K562 (cell line): Measurements from ENCODE around the gene LRRC26. TPM values are rescaled to one million over a fixed set of nuclear protein-coding genes. Genes with fewer than 3 reads are reported as not detected.

Experiments
- ATAC-seq: fragments of 200-7000 bp; cut with Tn5 transposase; 3 replicates; pipeline ENCODE4 v1.9.1; 2020; ENCODE audit warnings: moderate library complexity
- BruUV-seq: library from RNA; stranded (reverse); fragments of 400-500 nt; replicated peaks from 2 replicates; lab custom pipeline; 2021; lab: Mats Ljungman, UMichigan
- CTCF ChIA-PET: fragments of 300-600 bp; formaldehyde crosslinking; extraction: SDS; loops from one replicate; lab custom pipeline; 2021; ENCODE audit warnings: low intra/inter-chr PET ratio; lab: Yijun Ruan, JAX
- POLR2A ChIA-PET: fragments of 300-600, 350-650 bp; sonication (Branson Sonifier 250); formaldehyde crosslinking; extraction: SDS; loops from one replicate; lab custom pipeline; 2021; ENCODE audit warnings: antibody characterized with exemption, inconsistent platforms; lab: Yijun Ruan, JAX
- DNase-seq, 4 experiments: peaks; one replicate each; pipeline versions ENCODE4 v3.0.0 to v3.0.0-alpha.2; 2011 to 2018; ENCODE audit warnings: low spot score in 3 of 4, mixed read lengths in 3 of 4; ENCODE audit errors: extremely low read depth in 1 of 4
- FAIRE-seq: peaks from 2 replicates; lab custom pipeline; 2011; peaks lifted over from hg19 to GRCh38; lab: Jason Lieb, UNC
- H2AFZ ChIP-seq: 2 replicates; pipeline ENCODE4 v1.6.0; 2011; ENCODE audit warnings: low read depth, low read length, control low read depth, inconsistent platforms
- H3K27ac ChIP-seq: fragments of 200-600 bp; 3 replicates; pipeline ENCODE4 v1.8.0; 2011; ENCODE audit warnings: low read depth, mild to moderate bottlenecking, control low read depth, inconsistent platforms, low read length, moderate library complexity, mixed read lengths; ENCODE audit errors: extremely low read depth
- H3K27me3 ChIP-seq, 2 experiments: fragments of 300-600 bp in 1 of 2; 2 replicates in 1 of 2; 3 replicates in 1 of 2; pipeline versions ENCODE4 v1.6.0 to v1.8.0; 2011; ENCODE audit warnings: inconsistent platforms in 2 of 2, low read length in 2 of 2, mild to moderate bottlenecking in 1 of 2, mixed read lengths in 1 of 2, moderate library complexity in 1 of 2; ENCODE audit not compliant: control insufficient read depth in 2 of 2, insufficient read depth in 2 of 2
- H3K36me3 ChIP-seq: fragments of 300-600 bp; 3 replicates; pipeline ENCODE4 v1.8.0; 2011; ENCODE audit warnings: mild to moderate bottlenecking, low read length, inconsistent platforms; ENCODE audit not compliant: control insufficient read depth, insufficient read depth
- H3K4me1 ChIP-seq, 2 experiments: fragments of 200-600 bp in 1 of 2; replicated peaks in 1 of 2; 2 replicates in 1 of 2; 3 replicates in 1 of 2; pipeline versions ENCODE4 v1.5.1 to v1.8.0; 2011; ENCODE audit warnings: inconsistent platforms in 2 of 2, low read length in 2 of 2, mild to moderate bottlenecking in 1 of 2, mixed read lengths in 1 of 2, moderate library complexity in 1 of 2; ENCODE audit not compliant: control insufficient read depth in 2 of 2, insufficient read depth in 2 of 2
- H3K4me2 ChIP-seq: 2 replicates; pipeline ENCODE4 v1.6.1; 2011; ENCODE audit warnings: low read length, control low read depth, inconsistent platforms, mixed read lengths; ENCODE audit not compliant: insufficient read depth
- H3K4me3 ChIP-seq: fragments of 200-600 bp; sonication (generic), shearing (Covaris generic); 2 replicates; pipeline ENCODE4 v1.5.1; 2016; ENCODE audit warnings: control low read depth, inconsistent platforms
- H3K79me2 ChIP-seq: fragments of 200-600 bp; 3 replicates; pipeline ENCODE4 v1.8.0; 2011; ENCODE audit warnings: low read length, inconsistent platforms; ENCODE audit not compliant: control insufficient read depth, insufficient read depth
- H3K9ac ChIP-seq, 2 experiments: 2 replicates each; pipeline versions ENCODE4 v1.6.0 to v1.6.1; 2011; ENCODE audit warnings: low read depth in 2 of 2, low read length in 2 of 2, control low read depth in 1 of 2, inconsistent platforms in 1 of 2, mild to moderate bottlenecking in 1 of 2, mixed read lengths in 1 of 2; ENCODE audit not compliant: insufficient read depth in 1 of 2
- H3K9me1 ChIP-seq: one replicate; pipeline ENCODE4 v1.6.0; 2011; ENCODE audit warnings: inconsistent platforms, mild to moderate bottlenecking, low read length, moderate library complexity; ENCODE audit not compliant: control insufficient read depth, insufficient read depth
- H3K9me3 ChIP-seq: replicated peaks from 2 replicates; pipeline ENCODE4 v1.5.1; 2011; ENCODE audit warnings: low read depth, low read length, inconsistent platforms; ENCODE audit not compliant: control insufficient read depth, insufficient read depth
- H4K20me1 ChIP-seq: replicated peaks from 2 replicates; pipeline ENCODE4 v1.6.1; 2011; ENCODE audit warnings: low read length, inconsistent platforms, mixed read lengths; ENCODE audit not compliant: control insufficient read depth, insufficient read depth
- CCNT2 ChIP-seq: IDR thresholded peaks from 2 replicates; pipeline ENCODE4 v1.6.1; 2011; ENCODE audit warnings: borderline replicate concordance, low read depth, mild to moderate bottlenecking, moderate library complexity, mixed read lengths, low read length; ENCODE audit not compliant: insufficient read length; ENCODE audit errors: extremely low read depth
- E2F1 ChIP-seq: sonication (generic); formaldehyde crosslinking; IDR thresholded peaks from 2 replicates; pipeline ENCODE4 v1.8.1; 2023; ENCODE audit warnings: mild to moderate bottlenecking, missing genetic modification reagents, moderate library complexity
- EP400 ChIP-seq: fragments of 450-650 bp; IDR thresholded peaks from 2 replicates; pipeline ENCODE4 v1.6.1; 2017; ENCODE audit warnings: antibody characterized with exemption, mild to moderate bottlenecking, moderate library complexity
- ILF3 ChIP-seq: fragments of 450-650 bp; IDR thresholded peaks from 2 replicates; pipeline ENCODE4 v1.6.1; 2018; ENCODE audit warnings: antibody characterized with exemption, mild to moderate bottlenecking, moderate library complexity, borderline replicate concordance
- KDM5B ChIP-seq: fragments of 200-600 bp; sonication (generic); IDR thresholded peaks from 2 replicates; pipeline ENCODE4 v1.6.1; 2012; ENCODE audit warnings: low read depth, mild to moderate bottlenecking, moderate library complexity, low read length, control low read depth, inconsistent platforms; ENCODE audit not compliant: insufficient replicate concordance
- KLF1 ChIP-seq: fragments of 450-650 bp; IDR thresholded peaks from 2 replicates; pipeline ENCODE4 v1.6.1; 2016; ENCODE audit warnings: missing genetic modification characterization, missing compliant biosample characterization
- NRF1 ChIP-seq, 2 experiments: fragments of 450-650 bp; IDR thresholded peaks in 1 of 2; conservative IDR thresholded peaks in 1 of 2; 2 replicates each; pipeline ENCODE4 v1.6.1; 2014; ENCODE audit warnings: mild to moderate bottlenecking in 2 of 2
- NUFIP1 ChIP-seq: fragments of 450-650 bp; IDR thresholded peaks from 2 replicates; pipeline ENCODE4 v1.6.1; 2018; ENCODE audit not compliant: partially characterized antibody
- SNRNP70 ChIP-seq: fragments of 200-400 bp; formaldehyde crosslinking; optimal IDR thresholded peaks from 2 replicates; pipeline ENCODE3; 2017; ENCODE audit warnings: low read depth, low read length
- TBP ChIP-seq: optimal IDR thresholded peaks from 2 replicates; pipeline ENCODE3; 2011; ENCODE audit warnings: low read depth, low read length, improper control_type of control experiment
- VEZF1 ChIP-seq: fragments of 200-800 bp; sonication (Bioruptor generic); IDR thresholded peaks from 2 replicates; pipeline ENCODE4 v1.6.1; 2017; ENCODE audit warnings: missing genetic modification characterization, missing compliant biosample characterization
- ZBTB2 ChIP-seq: fragments of 450-650 bp; IDR thresholded peaks from 2 replicates; pipeline ENCODE4 v1.6.1; 2016; ENCODE audit warnings: antibody characterized with exemption
- ZNF224 ChIP-seq: sonication (generic); formaldehyde crosslinking; IDR thresholded peaks from 2 replicates; pipeline ENCODE4 v1.8.0; 2022; ENCODE audit warnings: mild to moderate bottlenecking, missing genetic modification reagents
- ZNF384 ChIP-seq: IDR thresholded peaks from 2 replicates; pipeline ENCODE4 v1.6.1; 2012; ENCODE audit warnings: low read depth, low read length, improper control_type of control experiment
- WGBS: fragments of 100-300 bp; shearing (Covaris generic); methylation state at CpG from one replicate; pipeline ENCODE4 v1.1.6; 2016; ENCODE audit warnings: low coverage, mixed read lengths; ENCODE audit not compliant: insufficient coverage; ENCODE audit errors: missing lambda C conversion rate; 5-methylcytosine and 5-hydroxymethylcytosine counted together
- in situ Hi-C: fragments of 300-500 bp; cut with MboI; formaldehyde crosslinking; loops from 4 replicates; pipeline ENCODE4 v1.15.0; 2018; ENCODE audit warnings: inconsistent platforms, mixed read lengths
- intact Hi-C: fragments of 100-400 bp; cut with micrococcal nuclease; formaldehyde crosslinking; loops from 2 replicates; pipeline ENCODE4 v1.14.2; 2022
- polyA plus RNA-seq, 8 experiments: library from polyadenylated mRNA; depleted of rRNA in 4 of 8; stranded (reverse) in 5 of 8; unstranded in 3 of 8; fragments of >200 nt; fragmentation: Nextera tagmentation in 2 of 8; fragmentation: Illumina TruSeq in 1 of 8; extraction: Ambion mirVana in 2 of 8; extraction: Trizol in 1 of 8; gene quantifications; 2 replicates each; pipeline versions ENCODE4 v1.2.1 to v1.2.3, GENCODE V29; 2011 to 2014; ENCODE audit warnings: inconsistent platforms in 1 of 8, missing spikeins in 1 of 8
- total RNA-seq, 7 experiments: library from RNA; depleted of rRNA in 6 of 7; stranded (reverse); fragments of >200 nt in 6 of 7; fragmentation: Illumina TruSeq in 2 of 7; extraction: Trizol in 2 of 7; gene quantifications; 2 replicates each; pipeline versions ENCODE4 v1.2.1 to v1.2.3, GENCODE V29; 2011 to 2021; ENCODE audit warnings: low replicate concordance in 1 of 7

The LRRC26 gene
- total and polyA plus RNA-seq, 9 of the 15 experiments (the other 6 are each of a cell fraction or from before 2014, with no cell fraction given), result not detected

- TF ChIP-seq CCNT2 (peak; percentile 14), ZBTB2 (no peak), E2F1 (peak; percentile 30; the same call in 1 of the 2 replicates), KLF1 (no peak), SNRNP70 (no peak), TBP (peak; percentile 21), NUFIP1 (no peak), ZNF384 (peak; percentile 81), EP400 (no peak), NRF1 (conservative IDR thresholded peaks at IDR 0.05 in 1 of 2, IDR thresholded peaks at IDR 0.05 in 1 of 2) (peak; percentile 55 to 67), ZNF224 (CRISPR knock-in tag) (no peak), KDM5B (no peak), ILF3 (no peak), VEZF1 (CRISPR knock-in tag) (peak; percentile 59)
- ChIA-PET CTCF (interaction anchor here (0.6 kb wide), 1 partner anchor 27 kb away, joined by 3 read pairs; no protein-coding TSS in a partner anchor), POLR2A (interaction anchor here (0.6 to 3.4 kb wide), 14 partner anchors 9 to 788 kb away, joined by 3 to 22 read pairs (median 4); partner anchors contain the start of genes DPP7, GRIN1 and TUBB4B)
- no peaks in the 10 kb centered on the region; the same call in 1 of the 2 replicates for H3K9me3 ChIP-seq
- no TSS peak for BruUV-seq
- DNase-seq (peak; percentile 82 to 93 (median 88)), ATAC-seq (peak; percentile 87), FAIRE-seq (peak; percentile 99)
- H3K36me3 ChIP-seq, result no peaks in the 10 kb centered on the region
- under 1% methylated on average over 21 of the region's 34 CpGs for WGBS
- in situ Hi-C loops, result no loop called here
- H3K4me3 ChIP-seq, result peak overlapping the region; percentile 21; the same call in 1 of the 2 replicates
- H3K27me3 ChIP-seq, result no peaks in the 10 kb centered on the region
- H3K9me1 ChIP-seq, result no peaks in the 10 kb centered on the region
- H3K9ac ChIP-seq, result 0 out of 4 replicates have a peak overlapping the region, but pooled peaks of 1 of the 2 experiments have one; percentile 38
- H3K4me2 ChIP-seq, result no peak overlapping the region
- H3K4me1 ChIP-seq, result peaks cover 8 to 53% of the 10 kb centered on the region in 2 experiments; a peak in 3 of 5 replicates
- H3K27ac ChIP-seq, result peak overlapping the region; percentile 52; the same call in 1 of the 3 replicates
- no peaks in the 10 kb centered on the region for H3K79me2 ChIP-seq
- H2AFZ ChIP-seq, result no peak overlapping the region; the same call in 1 of the 2 replicates
- no peaks in the 10 kb centered on the region for H4K20me1 ChIP-seq
- intact Hi-C loops, result loop anchor here (2.0 kb wide), 2 partner anchors 22 to 64 kb away; partner anchors contain the start of gene MAN1B1
Measured at GRCh38 chr9:137150617-137151457, 19.0 kb downstream of the LRRC26 start.
